H9 (cell line): Measurements from ENCODE around the gene SQSTM1. TPM values are rescaled to one million over a fixed set of nuclear protein-coding genes. Genes with fewer than 3 reads are reported as not detected.

Experiments used
- DNase-seq: peaks from one replicate; pipeline ENCODE4 v3.0.0-alpha.2; 2017
- H2AFZ ChIP-seq: one replicate; pipeline ENCODE4 v1.6.1; 2013; ENCODE audit warnings: mild to moderate bottlenecking, low read length, control low read depth, moderate library complexity
- H2AK5ac ChIP-seq: 2 replicates; pipeline ENCODE4 v1.6.1; 2013; ENCODE audit warnings: low read length, control low read depth, mixed read lengths; ENCODE audit not compliant: insufficient read length
- H2BK120ac ChIP-seq: one replicate; pipeline ENCODE4 v1.6.1; 2013; ENCODE audit warnings: low read depth, mild to moderate bottlenecking, low read length, control low read depth, inconsistent platforms; ENCODE audit not compliant: poor library complexity, severe bottlenecking
- H2BK12ac ChIP-seq: 2 replicates; pipeline ENCODE4 v1.6.1; 2013; ENCODE audit warnings: low read length, control low read depth, mixed read lengths, low read depth; ENCODE audit not compliant: insufficient read length
- H2BK15ac ChIP-seq: 2 replicates; pipeline ENCODE4 v1.6.1; 2013; ENCODE audit warnings: low read depth, low read length, control low read depth
- H2BK20ac ChIP-seq: one replicate; pipeline ENCODE4 v1.6.1; 2013; ENCODE audit warnings: low read depth, mild to moderate bottlenecking, low read length, control low read depth, inconsistent platforms; ENCODE audit not compliant: poor library complexity, severe bottlenecking
- H2BK5ac ChIP-seq: 2 replicates; pipeline ENCODE4 v1.6.1; 2013; ENCODE audit warnings: low read length, control low read depth, mixed read lengths; ENCODE audit not compliant: insufficient read length
- H3K14ac ChIP-seq: 2 replicates; pipeline ENCODE4 v1.6.1; 2013; ENCODE audit warnings: low read length, control low read depth; ENCODE audit not compliant: insufficient read depth
- H3K18ac ChIP-seq: 2 replicates; pipeline ENCODE4 v1.6.1; 2013; ENCODE audit warnings: low read depth, mild to moderate bottlenecking, mixed read lengths, low read length, control low read depth; ENCODE audit not compliant: insufficient read length
- H3K23ac ChIP-seq: 2 replicates; pipeline ENCODE4 v1.6.1; 2013; ENCODE audit warnings: low read length, control low read depth, mixed read lengths, low read depth; ENCODE audit not compliant: insufficient read length
- H3K23me2 ChIP-seq: 2 replicates; pipeline ENCODE4 v1.6.1; 2013; ENCODE audit warnings: low read depth, mild to moderate bottlenecking, mixed read lengths, low read length, control low read depth; ENCODE audit not compliant: insufficient read length, poor library complexity, severe bottlenecking
- H3K27ac ChIP-seq: 2 replicates; pipeline ENCODE4 v1.5.1; 2013; ENCODE audit warnings: low read length, control low read depth, mixed read lengths, low read depth; ENCODE audit not compliant: insufficient read length
- H3K27me3 ChIP-seq: 2 replicates; pipeline ENCODE4 v1.6.1; 2013; ENCODE audit warnings: low read length, control low read depth, inconsistent platforms; ENCODE audit not compliant: insufficient read depth
- H3K4ac ChIP-seq: 2 replicates; pipeline ENCODE4 v1.6.1; 2013; ENCODE audit warnings: low read depth, mild to moderate bottlenecking, control low read depth, inconsistent platforms, low read length, moderate library complexity
- H3K4me1 ChIP-seq: 2 replicates; pipeline ENCODE4 v1.6.1; 2013; ENCODE audit warnings: low read length, control low read depth, inconsistent platforms; ENCODE audit not compliant: insufficient read depth
- H3K4me2 ChIP-seq: 2 replicates; pipeline ENCODE4 v1.6.1; 2013; ENCODE audit warnings: low read length, control low read depth, mixed read lengths; ENCODE audit not compliant: insufficient read length, insufficient read depth
- H3K56ac ChIP-seq: 2 replicates; pipeline ENCODE4 v1.6.1; 2013; ENCODE audit warnings: low read depth, mild to moderate bottlenecking, mixed read lengths, low read length, control low read depth; ENCODE audit not compliant: insufficient read length
- H3K79me1 ChIP-seq: 2 replicates; pipeline ENCODE4 v1.6.1; 2013; ENCODE audit warnings: low read depth, mild to moderate bottlenecking, moderate library complexity, low read length, control low read depth, inconsistent platforms; ENCODE audit not compliant: insufficient read depth, poor library complexity, severe bottlenecking
- H3K79me2 ChIP-seq: 2 replicates; pipeline ENCODE4 v1.6.1; 2013; ENCODE audit warnings: low read length, control low read depth, inconsistent platforms; ENCODE audit not compliant: insufficient read depth
- H3K9ac ChIP-seq: 2 replicates; pipeline ENCODE4 v1.6.1; 2013; ENCODE audit warnings: low read length, control low read depth, mixed read lengths; ENCODE audit not compliant: insufficient read length; ENCODE audit errors: extremely low read depth
- H3K9me3 ChIP-seq: one replicate; pipeline ENCODE4 v1.6.1; 2013; ENCODE audit warnings: low read depth, low read length, inconsistent platforms; ENCODE audit not compliant: control insufficient read depth
- H3T11ph ChIP-seq: one replicate; pipeline ENCODE4 v1.6.1; 2013; ENCODE audit warnings: mild to moderate bottlenecking, low read length, control low read depth, inconsistent platforms
- H4K20me1 ChIP-seq: one replicate; pipeline ENCODE4 v1.6.1; 2013; ENCODE audit not compliant: control insufficient read depth, insufficient read length, insufficient read depth
- H4K5ac ChIP-seq: 2 replicates; pipeline ENCODE4 v1.6.1; 2013; ENCODE audit warnings: low read depth, mild to moderate bottlenecking, mixed read lengths, low read length, control low read depth; ENCODE audit not compliant: insufficient read length
- H4K8ac ChIP-seq: replicated peaks from 2 replicates; pipeline ENCODE4 v1.6.1; 2013; ENCODE audit warnings: low read length, control low read depth, mixed read lengths, low read depth; ENCODE audit not compliant: insufficient read length
- H4K91ac ChIP-seq: 2 replicates; pipeline ENCODE4 v1.6.1; 2013; ENCODE audit warnings: low read depth, mild to moderate bottlenecking, moderate library complexity, mixed read lengths, low read length, control low read depth; ENCODE audit not compliant: insufficient read length
- H3K27ac Mint-ChIP-seq, 3 experiments: 2 replicates in 2 of 3; 3 replicates in 1 of 3; pipeline ENCODE4 v1.8.0; 2020 to 2021; ENCODE audit warnings: mixed read lengths in 3 of 3, mild to moderate bottlenecking in 1 of 3, moderate library complexity in 1 of 3
- H3K27me3 Mint-ChIP-seq: 2 replicates; pipeline ENCODE4 v1.8.0; 2021; ENCODE audit warnings: low read depth, mild to moderate bottlenecking, moderate library complexity, mixed read lengths
- H3K36me3 Mint-ChIP-seq, 3 experiments: 2 replicates in 2 of 3; 3 replicates in 1 of 3; pipeline ENCODE4 v1.8.0; 2020 to 2021; ENCODE audit warnings: low read depth in 3 of 3, mixed read lengths in 3 of 3; ENCODE audit not compliant: insufficient read depth in 1 of 3
- H3K4me1 Mint-ChIP-seq, 2 experiments: 2 replicates each; pipeline ENCODE4 v1.8.0; 2020; ENCODE audit warnings: mixed read lengths in 2 of 2
- H3K4me3 Mint-ChIP-seq, 2 experiments: 2 replicates in 1 of 2; 3 replicates in 1 of 2; pipeline ENCODE4 v1.8.0; 2020 to 2021; ENCODE audit warnings: mild to moderate bottlenecking in 2 of 2, mixed read lengths in 2 of 2, moderate library complexity in 1 of 2
- H3K9me3 Mint-ChIP-seq, 2 experiments: 2 replicates in 1 of 2; 3 replicates in 1 of 2; pipeline ENCODE4 v1.8.0; 2020; ENCODE audit warnings: mild to moderate bottlenecking in 2 of 2, mixed read lengths in 2 of 2, moderate library complexity in 1 of 2
- WGBS: extraction: QIAGEN DNeasy Blood & Tissue Kit; methylation state at CpG from one replicate; pipeline ENCODE4 v1.1.7; 2013; ENCODE audit warnings: missing lambda C conversion rate, low lambda C conversion rate, mixed read lengths; ENCODE audit not compliant: insufficient read length; ENCODE audit errors: extremely low coverage; 5-methylcytosine and 5-hydroxymethylcytosine counted together
- total RNA-seq: library from RNA; stranded (reverse); gene quantifications from 2 replicates; pipeline ENCODE4 v1.2.1, GENCODE V29; 2021
- TF ChIP-seq, protein P1 (sequence below): fragments of 200-600 bp; sonication (generic); conservative IDR thresholded peaks from 3 replicates; pipeline ENCODE4 v1.8.0; 2021; ENCODE audit warnings: antibody characterized with exemption, mild to moderate bottlenecking

The SQSTM1 gene
- total RNA-seq, 1 experiment from 2014 or later: 144 TPM

DNA sequence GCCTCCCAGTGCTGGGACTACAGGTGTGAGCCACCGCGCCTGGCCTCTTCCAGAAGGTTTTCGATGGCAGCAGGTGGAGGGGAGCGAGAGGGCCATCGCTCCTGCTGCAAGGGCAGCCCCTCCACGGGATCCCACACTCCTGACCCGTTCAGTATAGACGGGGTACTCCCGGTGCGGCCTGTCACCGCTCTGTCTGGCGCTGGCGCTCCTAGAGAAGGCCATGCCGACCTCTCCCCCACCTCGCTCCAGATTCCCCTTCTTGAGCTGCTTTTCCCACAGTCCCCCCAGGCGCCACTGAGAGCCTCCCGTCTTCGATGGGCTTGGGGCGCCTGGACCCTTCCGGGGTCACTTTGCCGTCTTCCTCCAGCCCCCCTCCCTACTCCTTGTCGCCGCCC is 4.3 kb upstream of the SQSTM1 start:
- Histone ChIP-seq H2BK15ac (no peak overlapping the region), H3K27me3 (no peaks in the 10 kb centered on the region), H3K23ac (no peak overlapping the region), H2BK120ac (no peak overlapping the region), H3K14ac (no peak overlapping the region; the same call in 1 of the 2 replicates), H3K23me2 (peaks cover 16% of the 10 kb centered on the region), H2BK20ac (no peak overlapping the region), H2BK12ac (no peak overlapping the region), H3K9ac (no peak overlapping the region), H3K56ac (no peak overlapping the region), H3K18ac (no peak overlapping the region), H4K91ac (no peak overlapping the region), H3K4me1 (no peaks in the 10 kb centered on the region; the same call in 1 of the 2 replicates), H3K27ac (no peak overlapping the region), H3T11ph (no peak overlapping the region), H2BK5ac (no peak overlapping the region), H3K4me2 (peak overlapping the region; percentile 19), H4K8ac (no peak overlapping the region), H4K5ac (no peak overlapping the region), H3K4ac (no peak overlapping the region), H4K20me1 (no peaks in the 10 kb centered on the region), H3K79me2 (no peaks in the 10 kb centered on the region), H2AK5ac (no peak overlapping the region), H3K9me3 (no peaks in the 10 kb centered on the region), H3K79me1 (no peaks in the 10 kb centered on the region), H2AFZ (no peak overlapping the region)
- peaks cover 5 to 33% (median 21%) of the 10 kb centered on the region in 3 experiments; a peak in 6 of 7 replicates for H3K36me3 Mint-ChIP-seq
- H3K4me1 Mint-ChIP-seq: peaks cover 37% of the 10 kb centered on the region in 2 experiments
- no peak for DNase-seq
- TF ChIP-seq, protein P1, sequence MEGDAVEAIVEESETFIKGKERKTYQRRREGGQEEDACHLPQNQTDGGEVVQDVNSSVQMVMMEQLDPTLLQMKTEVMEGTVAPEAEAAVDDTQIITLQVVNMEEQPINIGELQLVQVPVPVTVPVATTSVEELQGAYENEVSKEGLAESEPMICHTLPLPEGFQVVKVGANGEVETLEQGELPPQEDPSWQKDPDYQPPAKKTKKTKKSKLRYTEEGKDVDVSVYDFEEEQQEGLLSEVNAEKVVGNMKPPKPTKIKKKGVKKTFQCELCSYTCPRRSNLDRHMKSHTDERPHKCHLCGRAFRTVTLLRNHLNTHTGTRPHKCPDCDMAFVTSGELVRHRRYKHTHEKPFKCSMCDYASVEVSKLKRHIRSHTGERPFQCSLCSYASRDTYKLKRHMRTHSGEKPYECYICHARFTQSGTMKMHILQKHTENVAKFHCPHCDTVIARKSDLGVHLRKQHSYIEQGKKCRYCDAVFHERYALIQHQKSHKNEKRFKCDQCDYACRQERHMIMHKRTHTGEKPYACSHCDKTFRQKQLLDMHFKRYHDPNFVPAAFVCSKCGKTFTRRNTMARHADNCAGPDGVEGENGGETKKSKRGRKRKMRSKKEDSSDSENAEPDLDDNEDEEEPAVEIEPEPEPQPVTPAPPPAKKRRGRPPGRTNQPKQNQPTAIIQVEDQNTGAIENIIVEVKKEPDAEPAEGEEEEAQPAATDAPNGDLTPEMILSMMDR: no peak
- no CpG with 5 or more reads among the region's 23 CpGs for WGBS
- peaks cover 13% of the 10 kb centered on the region for H3K27me3 Mint-ChIP-seq
- H3K9me3 Mint-ChIP-seq: no peaks in the 10 kb centered on the region; a peak in 1 of 5 replicates
- peak overlapping the region; percentile 46 to 77 for H3K4me3 Mint-ChIP-seq
- no peak overlapping the region for H3K27ac Mint-ChIP-seq
